ENCODE measurements around the gene TRAF3.

Gene TRAF3

DNA sequence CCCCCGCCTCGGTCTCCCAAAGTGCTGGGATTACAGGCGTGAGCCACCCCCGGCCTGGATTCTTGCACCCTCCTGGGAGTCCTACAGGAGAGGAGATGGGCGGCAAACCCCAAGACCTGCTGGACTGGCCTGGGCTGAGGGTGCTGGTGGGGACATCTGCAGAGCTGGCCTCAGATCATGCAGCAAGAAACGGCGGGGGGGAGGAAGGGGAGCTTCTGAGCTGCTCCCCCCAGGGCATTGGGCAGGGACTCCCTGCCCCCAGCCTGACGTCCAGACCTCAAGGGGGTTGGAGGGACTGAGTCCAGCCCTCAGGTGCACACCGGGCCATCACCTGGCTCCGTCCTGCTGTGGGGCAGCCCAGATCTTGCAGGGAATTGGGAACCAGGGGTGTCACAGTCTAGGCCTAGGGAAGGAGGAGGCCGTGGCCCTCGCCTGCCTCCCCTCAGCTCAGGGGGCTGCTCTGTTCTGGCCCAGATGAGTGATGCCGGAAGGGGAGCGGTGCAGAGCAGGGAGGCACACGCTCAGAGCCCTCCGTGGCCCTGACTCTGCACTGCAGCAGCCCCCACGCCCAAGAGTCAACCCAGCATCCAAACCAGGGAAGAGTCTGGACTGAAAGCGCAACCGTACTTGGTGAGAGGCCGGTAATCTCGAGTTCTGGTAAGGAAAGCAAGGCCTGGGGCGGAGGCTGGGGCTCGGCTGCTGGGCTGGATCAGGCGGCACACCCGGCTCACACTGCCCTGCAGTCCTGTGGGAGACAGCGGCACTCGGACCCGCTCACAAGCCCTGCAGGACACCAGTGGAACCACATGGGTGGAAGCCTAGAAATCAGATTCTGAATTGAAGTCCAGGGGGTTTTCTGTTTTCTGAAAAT, 136.3 kb downstream of the TRAF3 start:
- TF ChIP-seq CTCF (IDR thresholded peaks at IDR 0.05; ENCODE audit: control insufficient read depth, insufficient read depth, low read depth, low read length, missing control alignments), result no peak
- H3K4me3 ChIP-seq (ENCODE audit: control insufficient read depth, low read depth, low read length), result no peak overlapping the region
- no peak for DNase-seq (ENCODE audit: low read depth)

DNA sequence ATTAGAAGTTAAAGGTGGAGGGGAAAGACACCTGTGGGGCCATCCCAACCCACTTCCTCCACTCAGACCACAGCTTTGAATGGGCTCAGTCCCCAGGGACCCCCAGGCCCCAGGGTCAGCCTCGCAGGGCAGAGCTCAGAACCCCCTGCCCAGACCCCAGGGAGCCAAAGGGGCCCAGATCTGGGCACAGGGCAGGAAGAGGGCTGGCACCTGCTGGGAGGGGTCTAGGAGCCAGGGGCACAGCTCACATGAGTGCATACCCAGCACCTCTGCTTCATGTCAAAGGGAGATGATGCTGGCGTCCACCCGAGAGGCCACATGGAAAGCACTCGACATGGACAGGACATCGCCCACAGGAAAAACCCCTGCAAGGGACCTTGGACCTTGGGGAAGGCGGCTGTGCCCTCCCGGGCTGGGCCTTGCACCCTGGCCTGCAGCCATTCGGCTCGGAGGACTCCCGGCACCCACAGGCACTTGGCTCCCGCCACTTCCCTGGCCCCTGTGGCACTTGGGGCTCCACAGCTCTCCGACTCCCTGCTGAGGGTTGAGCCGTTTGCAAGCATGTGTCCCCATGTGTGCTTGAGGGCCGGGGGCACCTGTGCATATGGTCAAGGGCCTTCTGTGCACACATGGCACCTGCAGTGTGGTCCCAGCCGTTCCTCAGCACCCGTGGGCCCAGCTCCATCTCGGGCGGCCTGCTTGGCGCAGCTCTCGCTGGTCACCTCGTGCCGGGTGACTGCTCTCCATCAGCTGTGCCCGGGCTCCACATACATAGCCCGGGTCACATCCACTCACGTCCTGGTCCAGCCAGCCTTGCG, 137.4 kb downstream of the TRAF3 start:
- no peak overlapping the region for H3K4me3 ChIP-seq (ENCODE audit: control insufficient read depth, low read depth, low read length)

GRCh38 chr14:102915292-102916110, 138.3 kb downstream of the TRAF3 start:
- no peak overlapping the region for H3K4me3 ChIP-seq (ENCODE audit: control insufficient read depth, low read depth, low read length)
- no peak for DNase-seq (ENCODE audit: low read depth)
- TF ChIP-seq CTCF (IDR thresholded peaks at IDR 0.05; ENCODE audit: control insufficient read depth, insufficient read depth, low read depth, low read length, missing control alignments), result no peak

More for the DNA sequence above, 137.4 kb downstream of the TRAF3 start:
- DNase-seq (ENCODE audit: low read depth), result no peak
- no peak for TF ChIP-seq CTCF (IDR thresholded peaks at IDR 0.05; ENCODE audit: control insufficient read depth, insufficient read depth, low read depth, low read length, missing control alignments)

- no peak for DNase-seq (ENCODE audit: low read depth)
- TF ChIP-seq CTCF (IDR thresholded peaks at IDR 0.05; ENCODE audit: control insufficient read depth, insufficient read depth, low read depth, low read length, missing control alignments), result no peak
- no peak overlapping the region for H3K4me3 ChIP-seq (ENCODE audit: control insufficient read depth, low read depth, low read length)
These were observed 139.3 kb downstream of the TRAF3 start for GRCh38 chr14:102916347-102917055.

DNA sequence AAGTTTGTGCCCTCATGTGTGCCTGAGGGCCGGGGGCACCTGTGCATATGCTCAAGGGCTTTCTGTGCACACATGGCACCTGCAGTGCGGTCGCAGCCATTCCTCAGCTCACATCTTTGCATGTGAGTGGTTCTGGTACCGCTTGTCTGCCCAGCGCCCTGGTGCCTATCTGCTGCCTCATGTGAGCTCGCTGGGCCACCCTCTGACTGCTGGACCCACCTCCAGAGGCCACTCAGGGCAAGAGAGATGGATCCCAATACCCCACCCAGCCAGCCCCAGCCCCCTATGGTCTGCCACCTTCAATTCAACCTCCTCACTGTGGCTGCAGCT, 139.8 kb downstream of the TRAF3 start:
- no peak overlapping the region for H3K4me3 ChIP-seq (ENCODE audit: control insufficient read depth, low read depth, low read length)
- DNase-seq (ENCODE audit: low read depth), result no peak
- no peak for TF ChIP-seq CTCF (IDR thresholded peaks at IDR 0.05; ENCODE audit: control insufficient read depth, insufficient read depth, low read depth, low read length, missing control alignments)

All from AG09309 (cell line).